Neural cell (in vitro differentiated cells): ENCODE data around the gene P2RX2. TPM values are rescaled to one million over a fixed set of nuclear protein-coding genes. Genes with fewer than 3 reads are reported as not detected.

ENCODE experiments used
- H2AFZ ChIP-seq: fragments of 200-600, 300-800 bp; sonication (generic), shearing (Covaris generic); 2 replicates; pipeline ENCODE4 v1.6.0; 2014; ENCODE audit warnings: low read depth, mild to moderate bottlenecking, antibody characterized with exemption, low read length, moderate library complexity
- H3F3A ChIP-seq: fragments of 200-600 bp; shearing (Covaris generic); 2 replicates; pipeline ENCODE4 v1.6.1; 2016; ENCODE audit warnings: mild to moderate bottlenecking, moderate library complexity, mixed read lengths, antibody characterized with exemption, low read length; ENCODE audit not compliant: insufficient read depth, poor library complexity, severe bottlenecking
- H3K27ac ChIP-seq: fragments of 200-600, 300-800 bp; sonication (generic), shearing (Covaris generic); 2 replicates; pipeline ENCODE4 v1.5.1; 2014; ENCODE audit warnings: mild to moderate bottlenecking, low read length, moderate library complexity
- H3K27me3 ChIP-seq: fragments of 300-800, 200-600 bp; sonication (generic), shearing (Covaris generic); 2 replicates; pipeline ENCODE4 v1.6.0; 2014; ENCODE audit warnings: mild to moderate bottlenecking, low read depth, low read length, moderate library complexity; ENCODE audit not compliant: insufficient read depth
- H3K36me3 ChIP-seq: fragments of 300-800, 200-600 bp; sonication (generic), shearing (Covaris generic); 2 replicates; pipeline ENCODE4 v1.5.1; 2014; ENCODE audit warnings: mild to moderate bottlenecking, antibody characterized with exemption, low read length, moderate library complexity; ENCODE audit not compliant: insufficient read depth
- H3K4me2 ChIP-seq: fragments of 300-800, 200-600 bp; sonication (generic), shearing (Covaris generic); 2 replicates; pipeline ENCODE4 v1.6.0; 2014; ENCODE audit warnings: mild to moderate bottlenecking, low read length
- H3K4me3 ChIP-seq: fragments of 300-800, 200-600 bp; sonication (generic), shearing (Covaris generic); 2 replicates; pipeline ENCODE4 v1.5.1; 2014; ENCODE audit warnings: mild to moderate bottlenecking, low read length, moderate library complexity
- H3K79me2 ChIP-seq: fragments of 200-600 bp; shearing (Covaris generic); replicated peaks from 2 replicates; pipeline ENCODE4 v1.6.0; 2014; ENCODE audit warnings: mild to moderate bottlenecking, low read length, moderate library complexity; ENCODE audit not compliant: insufficient read depth
- H3K9ac ChIP-seq: fragments of 300-800, 200-600 bp; sonication (generic), shearing (Covaris generic); 2 replicates; pipeline ENCODE4 v1.6.1; 2016; ENCODE audit warnings: mild to moderate bottlenecking, low read length, mixed read lengths
- H3K9me2 ChIP-seq: fragments of 200-600 bp; shearing (Covaris generic); 2 replicates; pipeline ENCODE4 v1.6.1; 2016; ENCODE audit warnings: mild to moderate bottlenecking, low read length, mixed read lengths; ENCODE audit not compliant: insufficient read depth
- H3K9me3 ChIP-seq: fragments of 200-600, 300-800 bp; sonication (generic), shearing (Covaris generic); 2 replicates; pipeline ENCODE4 v1.6.1; 2016; ENCODE audit warnings: mild to moderate bottlenecking, mixed run types, low read length, moderate library complexity, mixed read lengths
- H4K20me1 ChIP-seq: fragments of 200-600 bp; shearing (Covaris generic); 2 replicates; pipeline ENCODE4 v1.6.1; 2016; ENCODE audit warnings: mild to moderate bottlenecking, mixed run types; ENCODE audit not compliant: insufficient read depth
- EP300 ChIP-seq: fragments of 450-650 bp; conservative IDR thresholded peaks from 2 replicates; pipeline ENCODE4 v1.6.1; 2014; ENCODE audit warnings: antibody characterized with exemption, mild to moderate bottlenecking, moderate library complexity; ENCODE audit not compliant: poor library complexity, severe bottlenecking
- EZH2 ChIP-seq: fragments of 200-600, 300-800 bp; shearing (Covaris generic), sonication (generic); IDR thresholded peaks from 2 replicates; pipeline ENCODE4 v1.6.1; 2014; ENCODE audit warnings: antibody characterized with exemption, low read length, borderline replicate concordance, mild to moderate bottlenecking; ENCODE audit not compliant: insufficient read depth, poor library complexity, severe bottlenecking
- MXI1 ChIP-seq: fragments of 450-650 bp; conservative IDR thresholded peaks from 2 replicates; pipeline ENCODE4 v1.6.1; 2014; ENCODE audit warnings: antibody characterized with exemption, mild to moderate bottlenecking; ENCODE audit not compliant: poor library complexity, severe bottlenecking
- POLR2AphosphoS5 ChIP-seq: IDR thresholded peaks from 2 replicates; pipeline ENCODE4 v1.6.1; 2012
- RAD21 ChIP-seq: fragments of 450-650 bp; conservative IDR thresholded peaks from 2 replicates; pipeline ENCODE4 v1.6.1; 2014; ENCODE audit warnings: antibody characterized with exemption, mild to moderate bottlenecking, moderate library complexity
- SMC3 ChIP-seq: fragments of 450-650 bp; conservative IDR thresholded peaks from 2 replicates; pipeline ENCODE4 v1.6.1; 2014; ENCODE audit warnings: antibody characterized with exemption, mild to moderate bottlenecking, moderate library complexity; ENCODE audit not compliant: poor library complexity
- TAF1 ChIP-seq: IDR thresholded peaks from 2 replicates; pipeline ENCODE4 v1.6.1; 2012; ENCODE audit warnings: low read depth
- polyA plus RNA-seq: library from polyadenylated mRNA; depleted of rRNA; stranded (reverse); fragments of >200 nt; gene quantifications from 2 replicates; pipeline ENCODE4 v1.2.3, GENCODE V29; 2014
- TF ChIP-seq, protein P1 (sequence below): fragments of 450-650 bp; IDR thresholded peaks from 2 replicates; pipeline ENCODE4 v1.5.1; 2014; ENCODE audit warnings: antibody characterized with exemption, mild to moderate bottlenecking, moderate library complexity; ENCODE audit not compliant: poor library complexity, severe bottlenecking
- TF ChIP-seq, protein P2 (sequence below): IDR thresholded peaks from 2 replicates; pipeline ENCODE4 v1.6.1; 2012; ENCODE audit warnings: borderline replicate concordance

P2RX2 gene
- polyA plus RNA-seq, 1 donor from 2014 or later = not detected

DNA sequence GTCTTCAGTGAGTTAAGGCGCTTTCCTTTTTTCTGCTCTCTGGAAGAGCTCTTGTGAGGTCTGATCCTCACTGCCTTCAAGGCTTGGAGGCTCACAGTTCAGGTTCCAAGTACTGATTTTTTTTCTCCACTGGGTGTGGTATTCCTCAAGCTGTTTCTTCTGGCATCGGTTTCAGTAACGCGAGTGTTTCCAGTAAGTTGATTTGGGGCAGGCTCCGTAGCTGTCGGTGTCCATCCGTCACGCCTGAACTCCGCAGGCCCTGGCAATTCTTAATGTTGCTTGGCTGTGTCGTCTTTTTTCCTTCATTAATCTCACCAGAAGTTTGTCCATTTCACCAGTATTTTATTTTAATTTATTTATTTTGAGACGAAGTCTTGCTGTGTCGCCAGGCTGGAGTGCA, 38.8 kb upstream of the P2RX2 start:
- Histone ChIP-seq H3K79me2 (no peaks in the 10 kb centered on the region), H4K20me1 (no peaks in the 10 kb centered on the region), H3K27ac (no peak overlapping the region), H3K9me3 (no peaks in the 10 kb centered on the region), H2AFZ (no peak overlapping the region), H3F3A (no peaks in the 10 kb centered on the region), H3K27me3 (no peaks in the 10 kb centered on the region), H3K4me3 (no peak overlapping the region), H3K4me2 (no peak overlapping the region), H3K9ac (no peak overlapping the region), H3K9me2 (no peaks in the 10 kb centered on the region), H3K36me3 (no peaks in the 10 kb centered on the region)
- TF ChIP-seq, protein P1, sequence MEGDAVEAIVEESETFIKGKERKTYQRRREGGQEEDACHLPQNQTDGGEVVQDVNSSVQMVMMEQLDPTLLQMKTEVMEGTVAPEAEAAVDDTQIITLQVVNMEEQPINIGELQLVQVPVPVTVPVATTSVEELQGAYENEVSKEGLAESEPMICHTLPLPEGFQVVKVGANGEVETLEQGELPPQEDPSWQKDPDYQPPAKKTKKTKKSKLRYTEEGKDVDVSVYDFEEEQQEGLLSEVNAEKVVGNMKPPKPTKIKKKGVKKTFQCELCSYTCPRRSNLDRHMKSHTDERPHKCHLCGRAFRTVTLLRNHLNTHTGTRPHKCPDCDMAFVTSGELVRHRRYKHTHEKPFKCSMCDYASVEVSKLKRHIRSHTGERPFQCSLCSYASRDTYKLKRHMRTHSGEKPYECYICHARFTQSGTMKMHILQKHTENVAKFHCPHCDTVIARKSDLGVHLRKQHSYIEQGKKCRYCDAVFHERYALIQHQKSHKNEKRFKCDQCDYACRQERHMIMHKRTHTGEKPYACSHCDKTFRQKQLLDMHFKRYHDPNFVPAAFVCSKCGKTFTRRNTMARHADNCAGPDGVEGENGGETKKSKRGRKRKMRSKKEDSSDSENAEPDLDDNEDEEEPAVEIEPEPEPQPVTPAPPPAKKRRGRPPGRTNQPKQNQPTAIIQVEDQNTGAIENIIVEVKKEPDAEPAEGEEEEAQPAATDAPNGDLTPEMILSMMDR = no peak
- TF ChIP-seq MXI1 (no peak), SMC3 (no peak), EP300 (no peak), POLR2AphosphoS5 (no peak), EZH2 (no peak), TAF1 (no peak), RAD21 (no peak)
- TF ChIP-seq, protein P2, sequence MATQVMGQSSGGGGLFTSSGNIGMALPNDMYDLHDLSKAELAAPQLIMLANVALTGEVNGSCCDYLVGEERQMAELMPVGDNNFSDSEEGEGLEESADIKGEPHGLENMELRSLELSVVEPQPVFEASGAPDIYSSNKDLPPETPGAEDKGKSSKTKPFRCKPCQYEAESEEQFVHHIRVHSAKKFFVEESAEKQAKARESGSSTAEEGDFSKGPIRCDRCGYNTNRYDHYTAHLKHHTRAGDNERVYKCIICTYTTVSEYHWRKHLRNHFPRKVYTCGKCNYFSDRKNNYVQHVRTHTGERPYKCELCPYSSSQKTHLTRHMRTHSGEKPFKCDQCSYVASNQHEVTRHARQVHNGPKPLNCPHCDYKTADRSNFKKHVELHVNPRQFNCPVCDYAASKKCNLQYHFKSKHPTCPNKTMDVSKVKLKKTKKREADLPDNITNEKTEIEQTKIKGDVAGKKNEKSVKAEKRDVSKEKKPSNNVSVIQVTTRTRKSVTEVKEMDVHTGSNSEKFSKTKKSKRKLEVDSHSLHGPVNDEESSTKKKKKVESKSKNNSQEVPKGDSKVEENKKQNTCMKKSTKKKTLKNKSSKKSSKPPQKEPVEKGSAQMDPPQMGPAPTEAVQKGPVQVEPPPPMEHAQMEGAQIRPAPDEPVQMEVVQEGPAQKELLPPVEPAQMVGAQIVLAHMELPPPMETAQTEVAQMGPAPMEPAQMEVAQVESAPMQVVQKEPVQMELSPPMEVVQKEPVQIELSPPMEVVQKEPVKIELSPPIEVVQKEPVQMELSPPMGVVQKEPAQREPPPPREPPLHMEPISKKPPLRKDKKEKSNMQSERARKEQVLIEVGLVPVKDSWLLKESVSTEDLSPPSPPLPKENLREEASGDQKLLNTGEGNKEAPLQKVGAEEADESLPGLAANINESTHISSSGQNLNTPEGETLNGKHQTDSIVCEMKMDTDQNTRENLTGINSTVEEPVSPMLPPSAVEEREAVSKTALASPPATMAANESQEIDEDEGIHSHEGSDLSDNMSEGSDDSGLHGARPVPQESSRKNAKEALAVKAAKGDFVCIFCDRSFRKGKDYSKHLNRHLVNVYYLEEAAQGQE = no peak

DNA sequence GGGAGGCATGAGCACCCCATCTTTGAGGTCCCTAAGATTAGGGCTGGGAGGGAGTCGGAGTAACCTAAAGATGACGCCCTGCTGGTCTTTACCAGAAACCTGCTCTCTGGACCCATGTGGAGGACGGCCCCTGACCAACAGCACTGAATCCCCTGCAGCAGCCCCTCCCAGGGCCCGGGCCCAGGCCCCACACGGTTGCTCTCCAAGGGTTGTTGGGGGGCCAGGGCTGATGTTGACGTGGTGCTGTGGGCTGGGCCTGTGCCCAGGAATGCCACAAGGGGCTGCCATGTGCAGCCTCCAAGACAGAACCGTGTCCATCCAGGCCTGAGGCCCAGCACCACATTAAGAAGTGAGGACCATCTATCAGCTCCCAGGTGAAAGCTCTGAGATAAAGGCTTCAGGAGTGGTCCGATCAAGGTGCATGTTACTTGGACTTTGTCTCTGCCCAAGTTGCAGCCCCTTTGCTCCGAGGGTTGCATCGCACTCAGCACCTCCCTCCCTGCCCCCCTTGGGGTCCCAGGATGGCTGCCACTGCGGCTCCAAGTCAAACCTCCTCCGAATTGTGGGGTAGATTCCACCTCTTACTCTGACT, 37.8 kb upstream of the P2RX2 start:
- no peak overlapping the region for H3K27ac ChIP-seq
- no peak for TF ChIP-seq EZH2
- no peak overlapping the region for H3K4me3 ChIP-seq
- no peaks in the 10 kb centered on the region for H3F3A ChIP-seq
- no peak overlapping the region for H2AFZ ChIP-seq
- H3K27me3 ChIP-seq = no peaks in the 10 kb centered on the region
- no peaks in the 10 kb centered on the region for H3K36me3 ChIP-seq
- no peak overlapping the region for H3K9ac ChIP-seq
- H3K4me2 ChIP-seq = no peak overlapping the region
- H3K9me2 ChIP-seq = no peaks in the 10 kb centered on the region
- no peaks in the 10 kb centered on the region for H3K9me3 ChIP-seq
- H3K79me2 ChIP-seq = no peaks in the 10 kb centered on the region
- H4K20me1 ChIP-seq = no peaks in the 10 kb centered on the region
